ENCODE measurements around the gene RNF151.

- TF ChIP-seq CTCF (conservative IDR thresholded peaks at IDR 0.05; ENCODE audit: low read length) (no peak), EZH2phosphoT487 (IDR thresholded peaks at IDR 0.05; ENCODE audit: borderline replicate concordance) (no peak)
Measured at GRCh38 chr16:2003231-2003826, 36.7 kb downstream of the RNF151 start.
